H1 (cell line): ENCODE results near the gene MYO9B. TPM values are rescaled to one million over a fixed set of nuclear protein-coding genes. Genes with fewer than 3 reads are reported as not detected.

Experiments
- ASH2L ChIP-seq: fragments of 200-600, 300-600 bp; sonication (generic); IDR thresholded peaks from one replicate; pipeline ENCODE4 v1.7.1; 2017; ENCODE audit warnings: low read length
- BRCA1 ChIP-seq: IDR thresholded peaks from 2 replicates; pipeline ENCODE4 v1.6.1; 2012; ENCODE audit warnings: low read depth, low read length, improper control_type of control experiment
- CBX5 ChIP-seq: fragments of 300-800, 300-1000 bp; sonication (generic); IDR thresholded peaks from 2 replicates; pipeline ENCODE4 v1.7.1; 2016; ENCODE audit warnings: antibody characterized with exemption, low read length, low read depth
- CHD2 ChIP-seq: IDR thresholded peaks from 2 replicates; pipeline ENCODE4 v1.6.1; 2012; ENCODE audit warnings: low read length, improper control_type of control experiment
- CREB1 ChIP-seq: IDR thresholded peaks from 2 replicates; pipeline ENCODE4 v1.6.1; 2012; ENCODE audit warnings: inconsistent platforms
- GTF2F1 ChIP-seq: IDR thresholded peaks from 2 replicates; pipeline ENCODE4 v1.6.1; 2012; ENCODE audit warnings: low read depth, low read length, improper control_type of control experiment, borderline replicate concordance
- HDAC6 ChIP-seq: IDR thresholded peaks from one replicate; pipeline ENCODE4 v1.7.1; 2012; ENCODE audit warnings: low read depth, mild to moderate bottlenecking, inconsistent platforms, low read length, moderate library complexity
- JUND ChIP-seq: IDR thresholded peaks from 2 replicates; pipeline ENCODE4 v1.6.1; 2011; ENCODE audit warnings: mild to moderate bottlenecking, improper control_type of control experiment, low read length
- KDM4A ChIP-seq: IDR thresholded peaks from one replicate; pipeline ENCODE4 v1.7.1; 2012; ENCODE audit warnings: low read depth, mild to moderate bottlenecking, moderate library complexity, low read length, inconsistent platforms; ENCODE audit not compliant: severe bottlenecking
- KDM5A ChIP-seq: fragments of 200-600 bp; IDR thresholded peaks from 2 replicates; pipeline ENCODE4 v1.7.1; 2012; ENCODE audit warnings: mild to moderate bottlenecking, low read length, inconsistent platforms, mixed read lengths
- NRF1 ChIP-seq: IDR thresholded peaks from 2 replicates; pipeline ENCODE4 v1.6.1; 2011; ENCODE audit warnings: mild to moderate bottlenecking, low read depth, low read length, improper control_type of control experiment
- PHF8 ChIP-seq: fragments of 200-600 bp; sonication (generic); conservative IDR thresholded peaks from 2 replicates; pipeline ENCODE4 v1.7.1; 2012; ENCODE audit warnings: low read depth, mild to moderate bottlenecking, inconsistent platforms, low read length, moderate library complexity
- POLR2A ChIP-seq, 2 experiments: IDR thresholded peaks; 1 replicate in 1 of 2; 2 replicates in 1 of 2; pipeline ENCODE4 v1.6.1; 2011; ENCODE audit warnings: low read depth in 2 of 2, low read length in 2 of 2, mild to moderate bottlenecking in 2 of 2; ENCODE audit errors: control extremely low read depth in 1 of 2
- POLR2AphosphoS5 ChIP-seq: IDR thresholded peaks from 2 replicates; pipeline ENCODE4 v1.6.1; 2011; ENCODE audit warnings: low read depth, low read length
- RFX5 ChIP-seq: IDR thresholded peaks from 2 replicates; pipeline ENCODE4 v1.6.1; 2011; ENCODE audit warnings: low read depth, low read length, improper control_type of control experiment, borderline replicate concordance
- SP1 ChIP-seq: IDR thresholded peaks from 2 replicates; pipeline ENCODE4 v1.6.1; 2011; ENCODE audit warnings: low read depth, low read length
- SP4 ChIP-seq: IDR thresholded peaks from 2 replicates; pipeline ENCODE4 v1.6.1; 2012; ENCODE audit warnings: low read length, inconsistent platforms
- TAF1 ChIP-seq: IDR thresholded peaks from 2 replicates; pipeline ENCODE4 v1.6.1; 2011; ENCODE audit warnings: mild to moderate bottlenecking, low read depth, low read length
- TAF7 ChIP-seq: optimal IDR thresholded peaks from 2 replicates; pipeline ENCODE3; 2011; ENCODE audit warnings: low read depth, mild to moderate bottlenecking, inconsistent platforms, low read length, moderate library complexity, borderline replicate concordance
- TBP ChIP-seq: IDR thresholded peaks from 2 replicates; pipeline ENCODE4 v1.6.1; 2011; ENCODE audit warnings: low read depth, low read length, improper control_type of control experiment
- YY1 ChIP-seq: IDR thresholded peaks from 2 replicates; pipeline ENCODE4 v1.6.1; 2011; ENCODE audit warnings: low read depth, mild to moderate bottlenecking, low read length
- polyA plus RNA-seq, 7 experiments: library from polyadenylated mRNA; depleted of rRNA in 3 of 7; stranded (reverse) in 5 of 7; unstranded in 2 of 7; fragments of >200 nt in 5 of 7; fragments of 200-250 nt in 2 of 7; gene quantifications; 1 replicate in 5 of 7; 2 replicates in 1 of 7; 4 replicates in 1 of 7; pipeline versions ENCODE4 v1.2.1 to v1.2.3, GENCODE V29; 2011 to 2013; ENCODE audit warnings: missing spikeins in 2 of 7, mixed read lengths in 2 of 7
- total RNA-seq: library from RNA; stranded (reverse); fragmentation: NEBNext Ultra II Directional; extraction: Animal tissue kit (Norgen Biotek cat#: 25700); gene quantifications from 2 replicates; pipeline ENCODE4 v1.2.1, GENCODE V29; 2021
- TF ChIP-seq, protein P1 (sequence below): IDR thresholded peaks from 2 replicates; pipeline ENCODE4 v1.6.1; 2012; ENCODE audit warnings: low read length, inconsistent platforms
- TF ChIP-seq, protein P2 (sequence below): IDR thresholded peaks from 2 replicates; pipeline ENCODE4 v1.6.1; 2012; ENCODE audit warnings: inconsistent platforms
- TF ChIP-seq, protein P3 (sequence below): IDR thresholded peaks from 2 replicates; pipeline ENCODE4 v1.6.1; 2012; ENCODE audit warnings: inconsistent platforms

The MYO9B gene
- total and polyA plus RNA-seq, 2 of the 8 experiments (the other 6 are each of a cell fraction or from before 2014, with no cell fraction given) = 27.6 to 77.1 TPM

DNA sequence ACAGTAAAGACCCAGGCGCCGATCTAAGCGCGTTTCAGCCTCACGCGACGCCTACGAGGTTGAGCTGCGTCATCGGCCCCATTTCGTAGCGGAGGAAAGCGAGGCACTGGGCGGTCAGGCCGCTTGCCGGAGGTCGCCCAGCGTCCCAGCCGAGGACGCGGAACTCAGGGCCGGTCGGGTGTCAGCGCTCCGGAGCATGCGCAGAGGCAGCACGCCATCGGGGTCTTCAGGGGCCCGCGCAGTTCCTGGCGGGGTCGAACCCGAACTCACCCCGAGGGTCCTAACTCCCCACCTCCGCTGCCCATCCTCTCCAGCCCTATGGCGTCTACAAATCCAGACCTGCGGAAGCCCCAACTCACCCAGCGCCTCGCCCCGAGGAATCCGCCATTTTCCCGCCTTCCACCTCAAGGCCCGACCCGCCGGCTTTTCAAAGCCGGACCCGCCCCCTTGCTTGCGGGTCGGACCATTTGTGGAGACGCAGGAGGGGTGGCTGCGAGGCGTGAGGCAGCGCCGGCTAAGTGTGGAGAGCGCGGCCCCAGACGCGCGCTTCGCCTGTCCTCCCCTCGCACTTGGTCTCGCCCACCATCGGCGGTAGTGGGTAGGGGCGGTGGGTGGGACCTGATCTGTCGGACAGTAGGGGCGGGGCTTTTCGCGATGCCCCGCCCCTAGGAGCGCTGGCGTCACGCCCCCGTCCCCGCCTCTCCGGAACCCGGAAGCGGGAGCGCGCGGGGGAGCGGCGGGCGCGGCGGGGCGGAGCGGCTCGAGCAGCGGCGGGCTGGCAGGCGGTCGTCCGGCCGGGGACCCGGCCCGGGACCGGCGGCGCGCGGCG, at the start of gene MYO9B, which contains the start of gene HAUS8 (continued):
- peak; percentile 91 for TF ChIP-seq SP1
- TF ChIP-seq YY1 = peak; percentile 93
- no peak for TF ChIP-seq CHD2
- TF ChIP-seq POLR2A (IDR thresholded peaks at IDR 0.05; ENCODE audit: control extremely low read depth in 1 of 2, low read depth in 2 of 2, low read length in 2 of 2) = peak in 1 of 2 experiments; percentile 96; a peak in 2 of 3 replicates
- TF ChIP-seq, protein P1, sequence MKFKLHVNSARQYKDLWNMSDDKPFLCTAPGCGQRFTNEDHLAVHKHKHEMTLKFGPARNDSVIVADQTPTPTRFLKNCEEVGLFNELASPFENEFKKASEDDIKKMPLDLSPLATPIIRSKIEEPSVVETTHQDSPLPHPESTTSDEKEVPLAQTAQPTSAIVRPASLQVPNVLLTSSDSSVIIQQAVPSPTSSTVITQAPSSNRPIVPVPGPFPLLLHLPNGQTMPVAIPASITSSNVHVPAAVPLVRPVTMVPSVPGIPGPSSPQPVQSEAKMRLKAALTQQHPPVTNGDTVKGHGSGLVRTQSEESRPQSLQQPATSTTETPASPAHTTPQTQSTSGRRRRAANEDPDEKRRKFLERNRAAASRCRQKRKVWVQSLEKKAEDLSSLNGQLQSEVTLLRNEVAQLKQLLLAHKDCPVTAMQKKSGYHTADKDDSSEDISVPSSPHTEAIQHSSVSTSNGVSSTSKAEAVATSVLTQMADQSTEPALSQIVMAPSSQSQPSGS = 0 out of 2 replicates have a peak, but pooled peaks have one; percentile 21
- no peak for TF ChIP-seq CBX5
- TF ChIP-seq JUND = peak; percentile 98
- TF ChIP-seq ASH2L = peak; percentile 42
- no peak for TF ChIP-seq HDAC6
- peak; percentile 94 for TF ChIP-seq PHF8
- peak; percentile 91 for TF ChIP-seq NRF1
- peak; percentile 88 for TF ChIP-seq CREB1
- TF ChIP-seq TAF1 = peak; percentile 99
- TF ChIP-seq KDM5A = no peak
- peak; percentile 26 for TF ChIP-seq KDM4A
- TF ChIP-seq, protein P2, sequence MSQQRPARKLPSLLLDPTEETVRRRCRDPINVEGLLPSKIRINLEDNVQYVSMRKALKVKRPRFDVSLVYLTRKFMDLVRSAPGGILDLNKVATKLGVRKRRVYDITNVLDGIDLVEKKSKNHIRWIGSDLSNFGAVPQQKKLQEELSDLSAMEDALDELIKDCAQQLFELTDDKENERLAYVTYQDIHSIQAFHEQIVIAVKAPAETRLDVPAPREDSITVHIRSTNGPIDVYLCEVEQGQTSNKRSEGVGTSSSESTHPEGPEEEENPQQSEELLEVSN = peak; percentile 92
- TF ChIP-seq POLR2AphosphoS5 = peak; percentile 81
- peak; percentile 72; the same call in 1 of the 2 replicates for TF ChIP-seq SP4
- TF ChIP-seq RFX5 = no peak
- TF ChIP-seq, protein P3, sequence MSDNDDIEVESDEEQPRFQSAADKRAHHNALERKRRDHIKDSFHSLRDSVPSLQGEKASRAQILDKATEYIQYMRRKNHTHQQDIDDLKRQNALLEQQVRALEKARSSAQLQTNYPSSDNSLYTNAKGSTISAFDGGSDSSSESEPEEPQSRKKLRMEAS = peak; percentile 66
- TF ChIP-seq TAF7 = peak; percentile 96
- 0 out of 2 replicates have a peak, but pooled peaks have one; percentile 23 for TF ChIP-seq GTF2F1
- peak; percentile 94 for TF ChIP-seq TBP
- TF ChIP-seq BRCA1 = no peak
